Activated CD8-positive, alpha-beta memory T cell treated with anti-CD3 and anti-CD28 coated beads, Interleukin-2, amount 50 U/mL, for 4 hours (primary cell): ENCODE data around the gene ADORA1.

Source experiments
- DNase-seq: peaks from one replicate; pipeline ENCODE4 v3.0.0-alpha.2; 2020

ADORA1 gene

GRCh38 chr1:203175827-203176241, 48.3 kb downstream of the ADORA1 start:
- DNase-seq, result no peak

GRCh38 chr1:203176273-203177035, 48.9 kb downstream of the ADORA1 start:
- DNase-seq, result no peak

GRCh38 chr1:203177036-203177405, 49.5 kb downstream of the ADORA1 start:
- DNase-seq, result no peak

- DNase-seq, result no peak
Observed at GRCh38 chr1:203177470-203178039, 50.0 kb downstream of the ADORA1 start.

- DNase-seq, result no peak
Observed at GRCh38 chr1:203178083-203178482, 50.6 kb downstream of the ADORA1 start.

GRCh38 chr1:203178821-203179666, 51.5 kb downstream of the ADORA1 start:
- no peak for DNase-seq

- DNase-seq, result no peak
Observed at GRCh38 chr1:203179667-203180005, 52.1 kb downstream of the ADORA1 start.

GRCh38 chr1:203180611-203181330, 53.2 kb downstream of the ADORA1 start:
- DNase-seq, result no peak

- no peak for DNase-seq
Observed at GRCh38 chr1:203181586-203182386, 54.3 kb downstream of the ADORA1 start.

GRCh38 chr1:203182387-203182953, 54.9 kb downstream of the ADORA1 start:
- DNase-seq, result no peak

- DNase-seq, result no peak
Observed at GRCh38 chr1:203183828-203184227, 56.3 kb downstream of the ADORA1 start.

GRCh38 chr1:203184467-203184866, 56.9 kb downstream of the ADORA1 start:
- no peak for DNase-seq

GRCh38 chr1:203185061-203185461, 57.5 kb downstream of the ADORA1 start:
- no peak for DNase-seq

GRCh38 chr1:203185585-203185984, 58.1 kb downstream of the ADORA1 start:
- no peak for DNase-seq

- no peak for DNase-seq
Observed at GRCh38 chr1:203186091-203186445, 58.5 kb downstream of the ADORA1 start.

- no peak for DNase-seq
Observed at GRCh38 chr1:203186446-203187303, 59.1 kb downstream of the ADORA1 start, which contains the start of gene CHI3L1. Gene CHI3L1, minus strand, starts transcription at chr1:203186704. Its CDS starts 81 bp downstream, at chr1:203186623.

GRCh38 chr1:203187304-203187685, 59.8 kb downstream of the ADORA1 start:
- no peak for DNase-seq

GRCh38 chr1:203187689-203188264, 60.3 kb downstream of the ADORA1 start:
- no peak for DNase-seq

- no peak for DNase-seq
Observed at GRCh38 chr1:203188686-203189232, 61.2 kb downstream of the ADORA1 start.

GRCh38 chr1:203189951-203190352, 62.4 kb downstream of the ADORA1 start:
- no peak for DNase-seq
